Activated gamma-delta T cell treated with Interleukin-2 at 50 U/mL for 16 hours (primary cell): Measurements from ENCODE around the gene POLD1.
"Not testable (repeated sequence)": the region's sequence is repeated elsewhere in the genome, so short reads cannot be mapped to it uniquely, and the experiment has no call there.

ENCODE experiments used
- DNase-seq: peaks from one replicate; pipeline ENCODE4 v3.0.0-alpha.2; 2020

Gene POLD1

DNA sequence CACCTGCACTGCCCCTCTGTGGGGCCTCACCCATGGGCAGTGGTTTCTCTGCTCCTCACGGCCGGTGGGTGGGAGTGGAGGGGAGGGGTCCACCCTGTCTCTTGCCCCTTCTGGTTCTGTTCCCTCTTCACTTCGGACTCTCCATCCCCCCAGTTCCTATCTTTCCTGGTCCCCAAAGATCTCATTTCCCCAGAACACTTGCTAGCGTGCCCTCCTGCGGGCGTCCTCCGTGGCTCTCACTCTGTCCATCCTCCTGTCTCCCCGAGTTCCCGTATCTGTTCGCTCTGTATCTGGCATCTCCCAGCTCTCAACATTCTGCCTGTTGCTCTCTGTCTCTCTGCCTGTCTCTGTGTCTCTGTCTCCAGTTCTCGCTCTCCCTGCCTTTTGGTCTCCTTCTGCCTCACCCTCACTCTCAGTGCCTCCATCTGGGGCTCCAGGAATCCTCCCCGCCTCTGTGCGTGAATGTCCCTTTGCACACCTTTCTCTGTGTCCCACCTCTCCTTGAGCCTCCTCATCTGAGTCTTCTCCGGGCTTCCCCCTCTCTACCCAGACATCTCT is 35.0 kb downstream of the POLD1 start:
- DNase-seq = no peak

DNA sequence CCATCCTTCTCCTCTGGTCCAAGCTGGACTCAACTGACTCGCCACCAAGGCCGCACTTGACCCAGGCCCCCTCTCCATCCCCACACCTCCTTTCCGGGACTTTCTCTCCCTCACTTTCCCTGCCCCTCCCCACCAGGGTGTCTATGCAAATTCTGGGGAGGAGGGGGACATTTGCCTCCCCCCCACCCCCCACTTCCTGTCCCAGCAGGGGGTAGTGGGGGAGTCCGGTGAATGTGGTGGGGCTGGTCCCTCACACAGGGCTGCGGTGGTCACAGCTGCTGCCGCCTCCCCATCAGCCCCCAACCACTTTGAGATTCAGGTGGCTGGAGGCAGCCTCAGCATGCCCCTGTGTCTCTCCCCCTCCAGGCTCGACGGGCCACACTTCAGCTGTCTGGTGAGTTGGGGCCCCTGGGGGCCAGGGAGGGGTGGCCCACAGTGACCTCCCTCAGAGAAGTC is 35.5 kb downstream of the POLD1 start:
- DNase-seq = no peak

GRCh38 chr19:50420127-50420526 is 36.0 kb downstream of the POLD1 start:
- DNase-seq = no peak

DNA sequence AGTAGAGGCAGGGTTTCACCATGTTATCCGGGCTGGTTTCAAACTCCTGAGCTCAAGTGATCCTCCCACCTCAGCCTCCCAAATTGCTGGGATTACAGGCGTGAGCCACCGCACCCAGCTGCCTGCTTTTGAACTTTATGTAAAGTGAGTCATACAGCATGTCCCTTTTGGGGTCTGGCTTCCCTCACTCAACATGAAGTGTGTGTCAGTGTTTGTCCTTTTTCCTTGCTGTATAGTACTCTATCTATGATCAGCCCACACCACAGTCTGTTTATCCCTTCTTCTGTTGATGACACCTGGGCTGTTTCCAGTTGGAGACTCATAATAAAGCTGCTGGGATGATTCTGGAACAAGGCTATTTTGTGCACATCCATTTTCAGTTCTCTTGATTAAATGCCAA is 36.7 kb downstream of the POLD1 start:
- no peak for DNase-seq

GRCh38 chr19:50422397-50423278 is 38.5 kb downstream of the POLD1 start:
- no peak for DNase-seq

GRCh38 chr19:50423279-50424113 is 39.3 kb downstream of the POLD1 start:
- no peak for DNase-seq

DNA sequence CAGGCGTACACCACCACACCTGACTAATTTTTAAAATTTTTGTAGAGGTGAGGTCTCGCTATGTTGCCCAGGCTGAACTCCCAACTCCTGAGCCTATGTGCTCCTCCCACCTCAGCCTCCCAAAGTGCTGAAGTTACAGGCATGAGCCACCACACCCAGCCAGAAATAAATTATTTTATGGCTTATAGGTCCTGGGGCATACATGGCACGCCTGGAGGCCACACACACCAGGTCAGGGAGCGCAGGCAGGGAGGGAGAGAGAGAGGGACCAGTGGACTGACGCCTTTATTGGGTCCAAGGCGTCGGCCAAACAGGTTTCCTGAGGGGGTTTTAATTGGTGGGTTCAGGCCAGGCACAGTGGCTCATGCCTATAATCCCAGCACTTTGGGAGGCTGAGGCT is 41.4 kb downstream of the POLD1 start:
- DNase-seq = no peak

DNA sequence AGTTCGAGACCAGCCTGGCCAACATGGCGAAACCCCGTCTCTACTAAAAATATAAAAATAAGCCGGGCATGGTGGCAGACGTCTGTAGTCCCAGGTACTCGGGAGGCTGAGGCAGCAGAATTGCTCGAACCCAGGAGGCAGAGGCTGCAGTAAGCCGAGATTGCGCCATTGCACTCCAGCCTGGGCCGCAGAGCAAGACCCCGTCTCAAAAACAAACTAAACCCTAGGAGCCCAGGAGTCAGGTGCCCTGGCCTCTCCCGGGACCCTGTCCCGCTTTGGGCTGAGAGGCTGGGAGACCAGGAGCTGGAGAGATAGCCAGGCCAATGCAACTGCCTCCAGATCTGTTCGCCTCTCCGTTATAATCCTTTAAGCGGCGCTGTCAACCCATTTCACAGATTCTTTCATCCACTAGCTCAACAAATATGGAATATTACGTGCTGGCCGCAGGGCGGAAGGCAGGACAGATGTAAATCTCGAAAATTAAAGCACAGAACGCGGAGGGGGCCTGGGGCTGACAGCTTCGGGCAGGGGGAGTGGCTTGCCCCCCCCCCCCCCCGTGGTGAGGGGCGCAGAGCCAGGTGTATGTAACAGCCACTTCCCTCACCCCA is 43.3 kb downstream of the POLD1 start:
- no peak for DNase-seq

DNA sequence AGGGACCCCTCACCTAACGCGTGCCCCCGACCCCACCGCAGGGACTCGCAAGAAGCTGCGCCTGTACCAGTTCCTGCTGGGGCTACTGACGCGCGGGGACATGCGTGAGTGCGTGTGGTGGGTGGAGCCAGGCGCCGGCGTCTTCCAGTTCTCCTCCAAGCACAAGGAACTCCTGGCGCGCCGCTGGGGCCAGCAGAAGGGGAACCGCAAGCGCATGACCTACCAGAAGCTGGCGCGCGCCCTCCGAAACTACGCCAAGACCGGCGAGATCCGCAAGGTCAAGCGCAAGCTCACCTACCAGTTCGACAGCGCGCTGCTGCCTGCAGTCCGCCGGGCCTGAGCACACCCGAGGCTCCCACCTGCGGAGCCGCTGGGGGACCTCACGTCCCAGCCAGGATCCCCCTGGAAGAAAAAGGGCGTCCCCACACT is 43.9 kb downstream of the POLD1 start:
- DNase-seq = no peak

- DNase-seq = no peak
Observed at GRCh38 chr19:50428772-50429463, 44.8 kb downstream of the POLD1 start.

- no peak for DNase-seq
Observed at GRCh38 chr19:50430888-50431342, 46.8 kb downstream of the POLD1 start.

GRCh38 chr19:50431343-50432220 is 47.4 kb downstream of the POLD1 start:
- DNase-seq = peak; percentile 79

- no peak for DNase-seq
Observed at GRCh38 chr19:50432221-50433028, 48.3 kb downstream of the POLD1 start, which contains the start of gene MYBPC2. MYBPC2 (plus strand) TSS chr19:50432892; CDS start chr19:50432954, 62 bp downstream.

GRCh38 chr19:50433201-50434180 is 49.3 kb downstream of the POLD1 start:
- no peak for DNase-seq

DNA sequence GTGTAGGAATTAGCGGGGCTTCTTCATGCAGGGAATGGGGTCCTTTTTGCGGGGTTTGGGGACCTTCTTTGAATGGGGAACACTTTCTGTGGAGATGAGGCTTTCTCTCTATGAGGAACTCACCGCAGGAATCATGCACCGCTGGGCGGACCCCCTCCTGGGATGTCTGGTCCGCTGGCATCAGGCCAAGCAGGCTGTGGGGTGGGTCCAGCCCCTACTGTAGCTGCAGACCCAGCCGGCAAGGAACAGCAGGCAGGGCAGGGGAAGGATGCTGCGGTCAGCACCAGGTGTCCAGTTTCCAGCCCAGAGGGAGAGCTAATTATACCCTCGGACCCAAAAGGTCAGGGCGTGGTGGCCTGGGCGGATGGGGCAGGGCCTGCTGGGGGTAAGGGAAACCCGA is 50.4 kb downstream of the POLD1 start:
- no peak for DNase-seq

DNA sequence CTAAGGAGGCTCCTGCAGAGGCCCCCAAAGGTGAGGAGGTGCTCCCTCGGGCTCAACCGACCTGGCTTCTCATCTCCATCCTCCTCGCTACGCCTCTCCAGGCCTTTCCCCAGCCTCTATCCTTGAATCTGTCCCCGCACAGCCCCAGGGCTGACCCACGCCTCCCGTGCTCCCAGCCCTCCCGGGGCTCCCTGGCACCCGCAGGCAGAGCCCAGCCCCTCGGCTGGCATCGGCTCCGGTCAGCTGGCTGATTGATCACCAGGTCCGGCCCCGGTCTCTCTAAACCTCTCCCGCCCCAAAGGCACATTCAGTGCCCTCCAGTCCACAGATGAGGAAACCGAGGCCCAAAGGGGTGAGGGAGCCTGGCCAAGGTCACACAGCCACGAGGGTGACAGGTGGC is 51.1 kb downstream of the POLD1 start:
- DNase-seq = no peak

- no peak for DNase-seq
Observed at GRCh38 chr19:50435627-50436026, 51.5 kb downstream of the POLD1 start.

DNA sequence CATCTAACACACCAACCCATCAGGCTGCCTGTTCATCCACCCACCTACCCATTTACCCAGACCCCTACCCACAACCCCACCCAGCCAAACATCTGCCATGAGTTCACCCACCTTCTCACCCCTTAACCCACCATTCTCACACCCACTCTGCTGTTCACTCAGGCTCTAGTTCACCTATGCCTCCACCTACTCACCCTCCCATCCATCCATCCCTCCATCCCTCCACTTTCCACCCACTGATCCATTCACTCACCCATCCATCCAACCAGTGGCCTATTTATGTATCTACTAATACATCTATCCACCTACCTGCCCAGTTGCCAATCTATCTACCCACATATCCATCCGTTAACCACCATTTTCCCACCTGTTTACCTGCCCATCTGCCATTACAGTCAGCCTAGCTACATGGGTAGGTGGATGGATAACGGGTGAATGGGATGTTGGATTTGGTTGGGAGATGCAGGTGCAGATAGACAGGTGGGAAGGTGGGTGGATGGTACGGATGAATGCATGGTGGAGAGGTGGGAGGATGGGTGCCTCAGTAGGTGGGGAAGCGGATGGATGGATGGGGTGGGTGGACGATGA is 53.8 kb downstream of the POLD1 start:
- no peak for DNase-seq

DNA sequence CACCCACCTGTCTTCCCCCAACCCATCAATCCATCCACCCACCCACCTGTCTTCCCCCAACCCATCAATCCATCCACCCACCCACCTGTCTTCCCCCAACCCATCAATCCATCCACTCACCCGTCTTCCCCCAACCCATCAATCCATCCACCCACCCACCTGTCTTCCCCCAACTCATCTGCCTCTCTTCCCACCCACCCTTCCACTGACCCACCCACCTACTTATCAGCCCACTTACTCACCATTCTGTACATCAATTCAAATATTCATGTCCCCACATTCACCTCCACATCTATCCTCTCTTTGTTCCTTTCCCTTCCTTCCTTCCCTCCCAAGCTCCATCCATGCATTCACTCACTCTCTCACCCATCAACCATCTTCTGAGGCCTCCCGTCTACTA is 55.0 kb downstream of the POLD1 start:
- not testable (repeated sequence) for DNase-seq
